Osteocyte (in vitro differentiated cells): ENCODE results near the gene PHF20. TPM values are rescaled to one million over a fixed set of nuclear protein-coding genes. Genes with fewer than 3 reads are reported as not detected.

Experiments
- DNase-seq: peaks from one replicate; pipeline ENCODE4 v3.0.0; 2021; ENCODE audit warnings: mixed read lengths; ENCODE audit not compliant: unreplicated experiment; ENCODE audit errors: extremely low spot score
- H3K27ac Mint-ChIP-seq: one replicate; pipeline ENCODE4 v1.8.0; 2021; ENCODE audit warnings: mild to moderate bottlenecking, mixed read lengths; ENCODE audit not compliant: unreplicated experiment
- H3K27me3 Mint-ChIP-seq: one replicate; pipeline ENCODE4 v1.8.0; 2021; ENCODE audit warnings: mixed read lengths; ENCODE audit not compliant: unreplicated experiment
- H3K36me3 Mint-ChIP-seq: one replicate; pipeline ENCODE4 v1.8.0; 2021; ENCODE audit warnings: mixed read lengths; ENCODE audit not compliant: unreplicated experiment
- H3K4me1 Mint-ChIP-seq: one replicate; pipeline ENCODE4 v1.8.0; 2021; ENCODE audit warnings: mixed read lengths; ENCODE audit not compliant: unreplicated experiment
- H3K4me3 Mint-ChIP-seq: one replicate; pipeline ENCODE4 v1.8.0; 2021; ENCODE audit warnings: mild to moderate bottlenecking, moderate library complexity, mixed read lengths; ENCODE audit not compliant: unreplicated experiment
- H3K9me3 Mint-ChIP-seq: one replicate; pipeline ENCODE4 v1.8.0; 2021; ENCODE audit warnings: mixed read lengths; ENCODE audit not compliant: unreplicated experiment
- total RNA-seq: library from RNA; stranded (reverse); gene quantifications from 2 replicates; pipeline ENCODE4 v1.2.1, GENCODE V29; 2021
- TF ChIP-seq, protein P1 (sequence below): fragments of 200-600 bp; sonication (generic); IDR thresholded peaks from 2 replicates; pipeline ENCODE4 v1.5.0; 2021; ENCODE audit warnings: antibody characterized with exemption, mild to moderate bottlenecking, moderate library complexity

Gene PHF20
- total RNA-seq, 1 donor from 2014 or later = 38.1 TPM

GRCh38 chr20:35823937-35824336 is 52.1 kb downstream of the PHF20 start:
- peaks cover 7% of the 10 kb centered on the region for H3K9me3 Mint-ChIP-seq
- peaks cover 10% of the 10 kb centered on the region for H3K36me3 Mint-ChIP-seq
- DNase-seq = no peak
- H3K27me3 Mint-ChIP-seq = no peaks in the 10 kb centered on the region
- no peak overlapping the region for H3K4me3 Mint-ChIP-seq
- peaks cover 60% of the 10 kb centered on the region for H3K4me1 Mint-ChIP-seq
- H3K27ac Mint-ChIP-seq = no peak overlapping the region
- TF ChIP-seq, protein P1, sequence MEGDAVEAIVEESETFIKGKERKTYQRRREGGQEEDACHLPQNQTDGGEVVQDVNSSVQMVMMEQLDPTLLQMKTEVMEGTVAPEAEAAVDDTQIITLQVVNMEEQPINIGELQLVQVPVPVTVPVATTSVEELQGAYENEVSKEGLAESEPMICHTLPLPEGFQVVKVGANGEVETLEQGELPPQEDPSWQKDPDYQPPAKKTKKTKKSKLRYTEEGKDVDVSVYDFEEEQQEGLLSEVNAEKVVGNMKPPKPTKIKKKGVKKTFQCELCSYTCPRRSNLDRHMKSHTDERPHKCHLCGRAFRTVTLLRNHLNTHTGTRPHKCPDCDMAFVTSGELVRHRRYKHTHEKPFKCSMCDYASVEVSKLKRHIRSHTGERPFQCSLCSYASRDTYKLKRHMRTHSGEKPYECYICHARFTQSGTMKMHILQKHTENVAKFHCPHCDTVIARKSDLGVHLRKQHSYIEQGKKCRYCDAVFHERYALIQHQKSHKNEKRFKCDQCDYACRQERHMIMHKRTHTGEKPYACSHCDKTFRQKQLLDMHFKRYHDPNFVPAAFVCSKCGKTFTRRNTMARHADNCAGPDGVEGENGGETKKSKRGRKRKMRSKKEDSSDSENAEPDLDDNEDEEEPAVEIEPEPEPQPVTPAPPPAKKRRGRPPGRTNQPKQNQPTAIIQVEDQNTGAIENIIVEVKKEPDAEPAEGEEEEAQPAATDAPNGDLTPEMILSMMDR = no peak

DNA sequence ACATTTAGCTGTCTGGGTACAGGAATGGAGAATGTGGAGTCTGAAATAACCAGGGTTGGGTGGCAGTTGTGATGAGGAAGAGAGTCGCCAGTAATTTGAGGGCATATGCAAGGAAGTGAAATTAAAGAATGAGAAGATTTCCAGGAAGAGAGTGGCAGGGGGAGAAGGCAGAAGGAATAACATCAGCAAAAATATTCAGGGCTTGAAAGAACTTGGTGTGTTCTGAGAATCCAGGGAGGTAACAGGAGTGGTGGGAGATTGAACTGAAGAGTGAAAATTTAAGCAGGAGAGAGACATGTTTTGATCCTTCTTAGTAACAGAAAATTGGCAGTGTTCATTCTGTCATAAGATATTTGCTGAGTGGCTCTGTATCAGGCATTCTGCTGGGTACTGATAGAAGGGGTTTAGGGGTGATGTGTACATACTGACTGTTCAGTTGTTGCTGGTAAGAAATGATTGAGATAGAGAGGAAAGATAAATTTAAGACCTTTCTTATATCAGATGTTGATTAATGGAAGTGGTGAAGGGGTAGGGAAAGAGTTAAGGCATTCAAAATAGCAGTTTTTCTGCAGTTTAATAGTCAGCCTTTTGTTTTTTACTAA is 54.7 kb downstream of the PHF20 start:
- Mint-ChIP-seq H3K4me1 (peaks cover 45% of the 10 kb centered on the region), H3K27me3 (no peaks in the 10 kb centered on the region), H3K27ac (peak overlapping the region; percentile 75), H3K36me3 (peaks cover 10% of the 10 kb centered on the region), H3K4me3 (no peak overlapping the region), H3K9me3 (peaks cover 13% of the 10 kb centered on the region)
- no peak for DNase-seq
- TF ChIP-seq, protein P1 = no peak

DNA sequence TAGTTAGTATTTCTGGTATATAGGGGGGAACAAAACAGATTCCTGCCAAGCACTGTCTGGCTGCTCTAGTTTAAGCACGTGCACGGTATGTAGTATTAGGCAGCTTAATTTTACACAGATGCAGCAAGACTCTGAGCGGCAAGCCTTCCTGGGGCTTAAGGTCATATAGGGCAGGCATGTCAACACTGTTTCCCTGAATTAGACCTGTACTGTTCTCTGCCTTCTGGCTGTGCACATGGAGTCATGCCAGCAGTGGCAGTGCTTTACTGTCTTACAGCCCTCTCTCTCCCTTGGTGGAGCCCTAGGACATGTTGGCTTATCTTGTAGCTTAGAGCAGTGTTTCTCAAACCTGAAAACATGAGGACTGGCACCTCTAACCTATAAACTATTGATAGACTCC is 56.6 kb downstream of the PHF20 start:
- no peak for DNase-seq
- no peaks in the 10 kb centered on the region for H3K27me3 Mint-ChIP-seq
- H3K4me1 Mint-ChIP-seq = peaks cover 47% of the 10 kb centered on the region
- H3K27ac Mint-ChIP-seq = peak overlapping the region; percentile 23
- H3K9me3 Mint-ChIP-seq = peaks cover 6% of the 10 kb centered on the region
- peaks cover 6% of the 10 kb centered on the region for H3K36me3 Mint-ChIP-seq
- TF ChIP-seq, protein P1 = no peak
- H3K4me3 Mint-ChIP-seq = no peak overlapping the region

GRCh38 chr20:35828916-35829315 is 57.1 kb downstream of the PHF20 start:
- Mint-ChIP-seq H3K4me1 (peaks cover 45% of the 10 kb centered on the region), H3K36me3 (peaks cover 3% of the 10 kb centered on the region), H3K9me3 (peaks cover 6% of the 10 kb centered on the region), H3K27ac (no peak overlapping the region), H3K27me3 (no peaks in the 10 kb centered on the region), H3K4me3 (no peak overlapping the region)
- TF ChIP-seq, protein P1 = no peak
- DNase-seq = no peak

DNA sequence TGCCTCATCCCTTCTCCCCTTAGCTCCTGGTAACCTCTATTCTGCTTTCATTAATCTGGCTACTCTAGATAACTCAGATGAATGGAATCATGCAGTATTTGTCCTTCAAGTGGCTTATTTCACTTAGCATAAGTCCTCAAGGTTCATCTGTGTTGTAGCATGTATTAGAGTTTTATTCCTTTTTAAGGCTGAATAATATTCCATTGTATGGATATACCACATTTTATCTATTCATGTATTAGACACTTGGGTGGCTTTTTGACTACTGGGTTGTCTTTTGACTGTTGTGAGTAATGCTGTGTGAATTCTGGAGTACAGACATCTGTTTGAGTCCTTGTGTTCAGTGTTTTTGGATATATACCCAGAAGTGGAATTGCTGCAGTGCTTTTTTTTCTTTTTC is 58.4 kb downstream of the PHF20 start:
- Mint-ChIP-seq H3K27ac (no peak overlapping the region), H3K9me3 (peaks cover 6% of the 10 kb centered on the region), H3K36me3 (peaks cover 3% of the 10 kb centered on the region), H3K4me3 (no peak overlapping the region), H3K27me3 (no peaks in the 10 kb centered on the region), H3K4me1 (peaks cover 44% of the 10 kb centered on the region)
- DNase-seq = no peak
- TF ChIP-seq, protein P1 = no peak
